ENCODE results near the gene STARD10.
A peak's percentile ranks its signal among the peaks of the same experiment; 100 is the strongest.
"Not testable (repeated sequence)": the region's sequence is repeated elsewhere in the genome, so short reads cannot be mapped to it uniquely, and the experiment has no call there.

STARD10 gene

GRCh38 chr11:72833083-72833733 lies 39.4 kb upstream of the STARD10 start:
- H3K9me3 ChIP-seq, result no peaks in the 10 kb centered on the region
- H3K4me3 ChIP-seq, result no peak overlapping the region
- H3K9ac ChIP-seq, result no peak overlapping the region
- no peaks in the 10 kb centered on the region for H3K27me3 ChIP-seq
- TF ChIP-seq Cebpa-rat (IDR thresholded peaks at IDR 0.05), result no peak
- peaks cover 86% of the 10 kb centered on the region for H3K36me3 ChIP-seq
- peaks cover 7% of the 10 kb centered on the region for H3K4me1 ChIP-seq
- H3K27ac ChIP-seq, result no peak overlapping the region
- no peaks in the 10 kb centered on the region for H4K20me1 ChIP-seq
- no peak overlapping the region for H3K4me2 ChIP-seq

- peaks cover 14% of the 10 kb centered on the region for H3K4me1 ChIP-seq
- no peak overlapping the region for H3K4me2 ChIP-seq
- no peaks in the 10 kb centered on the region for H4K20me1 ChIP-seq
- H3K4me3 ChIP-seq, result no peak overlapping the region
- H3K9me3 ChIP-seq, result no peaks in the 10 kb centered on the region
- peaks cover 81% of the 10 kb centered on the region for H3K36me3 ChIP-seq
- no peak overlapping the region for H3K27ac ChIP-seq
- no peak for TF ChIP-seq Cebpa-rat (IDR thresholded peaks at IDR 0.05)
- no peak overlapping the region for H3K9ac ChIP-seq
- H3K27me3 ChIP-seq, result no peaks in the 10 kb centered on the region
Observed at GRCh38 chr11:72832301-72833082, 38.6 kb upstream of the STARD10 start.

GRCh38 chr11:72831521-72832300 lies 37.9 kb upstream of the STARD10 start:
- Histone ChIP-seq H3K9me3 (no peaks in the 10 kb centered on the region), H3K27me3 (no peaks in the 10 kb centered on the region), H3K9ac (no peak overlapping the region), H3K4me3 (no peak overlapping the region), H3K27ac (no peak overlapping the region), H3K36me3 (peaks cover 84% of the 10 kb centered on the region), H3K4me2 (no peak overlapping the region), H3K4me1 (peaks cover 15% of the 10 kb centered on the region), H4K20me1 (no peaks in the 10 kb centered on the region)
- no peak for TF ChIP-seq Cebpa-rat (IDR thresholded peaks at IDR 0.05)

GRCh38 chr11:72829884-72830533 lies 36.2 kb upstream of the STARD10 start:
- H4K20me1 ChIP-seq, result 0 out of 2 replicates have a peak, but pooled peaks cover under 1% of the 10 kb centered on the region
- no peak overlapping the region for H3K4me3 ChIP-seq
- 0 out of 2 replicates have a peak overlapping the region, but pooled peaks have one; percentile 9 for H3K27ac ChIP-seq
- no peak overlapping the region for H3K9ac ChIP-seq
- peaks cover 15% of the 10 kb centered on the region for H3K4me1 ChIP-seq
- H3K9me3 ChIP-seq, result no peaks in the 10 kb centered on the region
- H3K27me3 ChIP-seq, result no peaks in the 10 kb centered on the region
- H3K4me2 ChIP-seq, result no peak overlapping the region
- TF ChIP-seq Cebpa-rat (IDR thresholded peaks at IDR 0.05), result no peak
- H3K36me3 ChIP-seq, result peaks cover 76% of the 10 kb centered on the region

GRCh38 chr11:72829178-72829577 lies 35.3 kb upstream of the STARD10 start:
- H3K27me3 ChIP-seq, result no peaks in the 10 kb centered on the region
- H3K4me2 ChIP-seq, result no peak overlapping the region
- H3K9ac ChIP-seq, result no peak overlapping the region
- no peak overlapping the region for H3K4me3 ChIP-seq
- H3K27ac ChIP-seq, result no peak overlapping the region
- peaks cover 73% of the 10 kb centered on the region for H3K36me3 ChIP-seq
- no peak for TF ChIP-seq Cebpa-rat (IDR thresholded peaks at IDR 0.05)
- 0 out of 2 replicates have a peak, but pooled peaks cover 4% of the 10 kb centered on the region for H4K20me1 ChIP-seq
- peaks cover 23% of the 10 kb centered on the region for H3K4me1 ChIP-seq
- no peaks in the 10 kb centered on the region for H3K9me3 ChIP-seq

GRCh38 chr11:72828692-72829101 lies 34.9 kb upstream of the STARD10 start:
- no peak overlapping the region for H3K4me3 ChIP-seq
- peaks cover 75% of the 10 kb centered on the region for H3K36me3 ChIP-seq
- H3K9me3 ChIP-seq, result no peaks in the 10 kb centered on the region
- H4K20me1 ChIP-seq, result 0 out of 2 replicates have a peak, but pooled peaks cover 4% of the 10 kb centered on the region
- H3K9ac ChIP-seq, result no peak overlapping the region
- TF ChIP-seq Cebpa-rat (IDR thresholded peaks at IDR 0.05), result no peak
- H3K4me1 ChIP-seq, result peaks cover 28% of the 10 kb centered on the region
- H3K4me2 ChIP-seq, result no peak overlapping the region
- H3K27ac ChIP-seq, result no peak overlapping the region
- H3K27me3 ChIP-seq, result no peaks in the 10 kb centered on the region

GRCh38 chr11:72828081-72828567 lies 34.3 kb upstream of the STARD10 start:
- H3K27ac ChIP-seq, result peak overlapping the region; percentile 51; the same call in 1 of the 2 replicates
- no peaks in the 10 kb centered on the region for H3K27me3 ChIP-seq
- TF ChIP-seq Cebpa-rat (IDR thresholded peaks at IDR 0.05), result no peak
- peaks cover 34% of the 10 kb centered on the region for H3K4me1 ChIP-seq
- H3K9me3 ChIP-seq, result no peaks in the 10 kb centered on the region
- H3K9ac ChIP-seq, result no peak overlapping the region
- no peak overlapping the region for H3K4me2 ChIP-seq
- H3K4me3 ChIP-seq, result no peak overlapping the region
- 0 out of 2 replicates have a peak, but pooled peaks cover 4% of the 10 kb centered on the region for H4K20me1 ChIP-seq
- peaks cover 74% of the 10 kb centered on the region for H3K36me3 ChIP-seq

- H3K9me3 ChIP-seq, H3K27me3 ChIP-seq, H3K4me2 ChIP-seq, H3K4me3 ChIP-seq, H3K9ac ChIP-seq, H4K20me1 ChIP-seq: not testable (repeated sequence)
- Histone ChIP-seq H3K36me3 (peaks cover 69% of the 10 kb centered on the region), H3K4me1 (peaks cover 38% of the 10 kb centered on the region), H3K27ac (0 out of 2 replicates have a peak overlapping the region, but pooled peaks have one; percentile 51)
- peak; percentile 49; the same call in 1 of the 2 replicates for TF ChIP-seq Cebpa-rat (IDR thresholded peaks at IDR 0.05)
Observed at GRCh38 chr11:72827656-72828055, 33.8 kb upstream of the STARD10 start.

- peaks cover 42% of the 10 kb centered on the region for H3K4me1 ChIP-seq
- H3K4me2 ChIP-seq, result no peak overlapping the region
- H3K9me3 ChIP-seq, result no peaks in the 10 kb centered on the region
- H3K36me3 ChIP-seq, result peaks cover 62% of the 10 kb centered on the region
- H3K27me3 ChIP-seq, result no peaks in the 10 kb centered on the region
- no peak overlapping the region for H3K4me3 ChIP-seq
- no peak overlapping the region for H3K9ac ChIP-seq
- H3K27ac ChIP-seq, result no peak overlapping the region
- H4K20me1 ChIP-seq, result 0 out of 2 replicates have a peak, but pooled peaks cover 4% of the 10 kb centered on the region
- TF ChIP-seq Cebpa-rat (IDR thresholded peaks at IDR 0.05), result no peak
Observed at GRCh38 chr11:72826942-72827480, 33.2 kb upstream of the STARD10 start.
